T-helper 1 cell (primary cell): Measurements from ENCODE around the gene CNGB1.
"Not testable (repeated sequence)": the region's sequence is repeated elsewhere in the genome, so short reads cannot be mapped to it uniquely, and the experiment has no call there.

Experiments used
- DNase-seq, 5 donors: peaks; one replicate each; pipeline ENCODE4 v3.0.0-alpha.2; 2012 to 2020

CNGB1 gene

DNA sequence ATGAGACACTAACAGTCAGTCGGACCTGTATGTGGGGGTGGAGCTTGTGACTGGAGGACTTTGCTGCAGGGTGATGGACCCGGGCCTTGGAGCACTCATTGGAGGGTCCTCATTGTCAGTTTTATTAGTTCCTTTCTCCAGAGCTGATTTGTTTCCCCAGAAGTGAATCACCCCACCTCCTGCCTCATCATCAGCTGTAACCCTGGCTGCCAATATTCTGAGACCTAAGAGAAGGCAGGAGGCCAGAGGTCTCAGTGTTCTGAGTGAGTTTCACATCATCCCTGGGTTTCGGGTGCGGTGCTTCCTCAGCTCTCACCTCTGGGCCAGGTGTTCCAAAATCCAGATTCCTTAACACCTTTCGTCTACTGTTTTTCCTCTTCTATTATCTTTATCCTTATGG is 118.7 kb downstream of the CNGB1 start:
- no peak for DNase-seq

GRCh38 chr16:57848181-57848580 is 122.7 kb downstream of the CNGB1 start:
- DNase-seq: no peak

DNA sequence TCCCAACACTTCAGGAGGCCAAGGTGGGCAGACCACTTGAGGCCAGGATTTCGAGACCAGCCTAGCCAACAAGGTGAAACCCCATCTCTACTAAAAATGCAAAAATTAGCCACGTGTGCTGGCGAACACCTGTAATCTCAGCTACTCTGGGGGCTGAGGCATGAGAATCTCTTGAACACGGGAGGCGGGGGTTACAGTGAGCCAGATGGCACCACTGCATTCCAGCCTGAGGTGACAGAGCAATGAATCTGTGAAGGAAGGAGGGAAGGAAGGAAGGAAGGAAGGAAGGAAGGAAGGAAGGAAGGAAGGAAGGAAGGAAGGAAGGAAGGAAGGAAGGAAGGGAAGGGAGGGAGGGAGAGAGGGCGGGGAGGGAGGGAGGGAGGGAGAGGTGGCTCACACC is 124.0 kb downstream of the CNGB1 start:
- not testable (repeated sequence) for DNase-seq

- DNase-seq: no peak
These were observed 124.7 kb downstream of the CNGB1 start for GRCh38 chr16:57846078-57846697.

GRCh38 chr16:57845115-57845514 is 125.8 kb downstream of the CNGB1 start:
- no peak for DNase-seq

DNA sequence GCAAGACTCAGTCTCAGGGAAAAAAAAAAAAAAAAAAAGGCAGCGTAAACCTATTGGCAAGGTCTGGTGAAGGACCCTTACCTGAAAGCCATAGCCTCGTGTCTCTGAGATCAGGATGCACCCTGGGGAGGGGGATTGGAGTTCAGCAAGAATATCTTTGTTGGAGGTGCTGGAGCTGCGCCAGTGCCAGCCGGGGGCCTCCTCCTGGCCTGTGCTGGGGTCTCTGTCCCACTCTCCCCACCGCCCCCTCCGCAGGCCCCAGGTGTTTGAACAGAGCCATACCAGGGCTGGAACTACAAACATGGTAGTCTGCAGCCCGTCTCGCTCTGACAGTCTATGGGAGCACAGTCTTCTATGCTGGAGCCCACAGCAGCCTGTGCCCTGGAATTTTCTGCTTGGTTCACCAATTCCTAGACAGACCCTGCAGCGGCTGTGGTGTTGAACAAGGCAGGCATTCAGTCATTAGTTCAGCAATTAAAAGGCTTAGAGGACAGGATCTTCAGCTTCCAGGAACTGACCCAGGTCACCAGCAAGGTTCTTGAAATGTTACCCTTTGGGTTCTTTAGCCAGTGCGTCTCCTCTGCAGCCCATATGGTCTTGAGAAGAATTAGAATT is 126.4 kb downstream of the CNGB1 start:
- no peak for DNase-seq

DNA sequence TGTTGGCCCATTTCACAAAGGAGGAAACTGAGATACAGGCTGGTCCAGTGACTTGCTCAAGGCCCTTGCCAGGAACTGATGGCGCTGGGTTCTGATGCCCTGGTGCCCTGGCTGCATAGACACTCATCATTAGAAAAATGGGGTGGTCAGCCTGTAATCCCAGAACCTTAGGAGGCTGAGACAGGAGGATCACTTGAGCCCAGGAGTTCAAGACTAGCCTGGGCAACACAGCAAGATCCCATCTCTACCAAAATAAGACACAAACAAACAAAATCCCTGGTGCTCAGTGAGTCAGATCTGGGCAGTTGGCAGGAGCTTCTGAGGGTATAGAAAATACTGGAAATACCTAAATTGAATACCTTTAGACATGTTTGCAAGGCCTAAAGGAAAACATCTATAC is 127.5 kb downstream of the CNGB1 start:
- DNase-seq: no peak

DNA sequence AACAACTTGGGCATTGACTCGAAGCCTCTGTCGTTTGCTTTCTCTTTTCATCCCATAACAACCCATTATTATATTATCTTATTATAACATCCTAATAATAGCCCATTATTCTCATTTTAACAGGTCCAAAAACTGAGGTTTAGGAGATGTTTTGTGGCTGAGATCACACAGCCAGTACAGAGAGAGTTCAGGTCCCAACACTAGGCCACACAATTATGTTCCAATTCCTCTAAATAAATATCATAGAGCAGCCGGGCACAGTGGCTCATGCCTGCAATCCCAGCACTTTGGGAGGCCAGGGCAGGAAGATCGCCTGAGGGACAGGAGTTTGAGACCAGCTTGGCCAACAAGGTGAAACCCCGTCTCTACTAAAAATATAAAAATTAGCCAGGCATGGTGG is 128.3 kb downstream of the CNGB1 start:
- DNase-seq: no peak

- no peak for DNase-seq
These were observed 130.1 kb downstream of the CNGB1 start for GRCh38 chr16:57840833-57841232.

DNA sequence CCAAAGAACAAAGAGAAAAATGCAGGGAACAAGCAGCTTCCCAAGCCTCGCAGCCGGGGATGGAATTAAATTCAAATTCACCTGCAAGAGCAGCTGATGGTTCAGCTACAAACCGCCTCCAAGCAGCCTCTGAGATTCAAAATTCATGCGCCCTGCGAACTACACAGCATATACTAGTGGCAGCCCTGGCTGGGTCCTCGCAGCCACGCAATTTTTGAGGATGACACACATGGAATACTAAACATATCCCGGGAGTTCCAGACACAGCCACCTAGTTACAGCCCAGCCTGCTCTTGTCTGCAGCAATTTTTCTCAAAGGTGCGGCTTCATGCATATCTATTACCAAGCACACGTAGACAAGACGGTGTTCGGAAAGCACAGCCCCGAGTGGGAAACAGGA is 132.8 kb downstream of the CNGB1 start:
- no peak for DNase-seq

DNA sequence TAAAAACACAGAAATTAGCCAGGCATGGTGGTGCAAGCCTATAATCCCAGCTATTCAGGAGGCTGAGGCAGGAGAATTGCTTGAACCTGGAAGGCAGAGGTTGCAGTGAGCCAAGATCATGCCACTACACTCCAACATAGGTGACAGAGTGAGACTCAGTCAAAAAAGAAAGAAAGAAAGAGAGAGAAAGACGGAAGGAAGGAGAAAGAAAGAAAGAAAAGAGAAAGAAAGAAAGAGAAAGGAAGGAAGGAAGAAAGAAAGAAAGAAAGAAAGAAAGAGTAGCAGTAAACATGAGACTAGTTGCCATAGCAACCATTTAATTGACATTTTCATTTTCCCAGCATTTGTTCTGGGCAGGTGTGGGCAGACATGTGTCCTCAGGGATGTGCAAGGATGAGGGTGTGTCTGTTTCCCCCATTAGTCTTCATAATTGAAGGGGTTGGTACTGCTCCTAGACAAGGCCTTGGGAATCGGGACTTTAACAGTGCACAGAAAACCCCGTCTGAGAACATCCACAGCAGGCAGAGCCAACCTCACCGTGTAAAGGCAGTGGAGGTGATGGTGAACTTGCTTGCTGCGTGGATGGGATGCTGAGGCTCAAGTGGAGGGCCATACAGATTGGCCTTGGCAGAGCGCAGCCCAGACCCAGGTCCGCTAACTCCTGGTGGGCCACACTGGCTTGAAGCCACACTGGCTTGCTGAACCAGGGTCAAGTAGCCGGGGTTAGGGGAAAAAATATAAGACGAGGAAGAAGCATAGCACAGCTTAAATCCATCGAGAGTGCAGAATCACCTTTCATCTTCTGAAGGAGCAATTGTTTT is 133.4 kb downstream of the CNGB1 start:
- no peak for DNase-seq

DNA sequence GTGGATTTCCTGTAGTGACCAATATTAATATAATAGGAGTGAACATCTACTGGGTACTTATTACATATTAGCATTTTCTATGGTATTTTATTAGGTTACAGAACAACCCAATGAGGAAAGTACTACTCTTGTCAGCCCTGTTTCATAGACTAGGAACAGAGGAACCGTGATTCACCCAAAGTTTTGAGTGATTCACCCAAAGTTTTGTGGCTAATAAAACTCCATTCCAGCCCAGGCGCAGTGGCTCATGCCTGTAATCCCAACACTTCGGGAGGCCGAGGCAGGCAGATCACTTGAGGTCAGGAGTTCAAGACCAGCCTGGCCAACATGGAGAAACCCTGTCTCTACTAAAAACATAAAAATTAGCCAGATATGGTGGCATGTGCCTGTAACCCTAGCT is 135.5 kb downstream of the CNGB1 start:
- not testable (repeated sequence) for DNase-seq

DNA sequence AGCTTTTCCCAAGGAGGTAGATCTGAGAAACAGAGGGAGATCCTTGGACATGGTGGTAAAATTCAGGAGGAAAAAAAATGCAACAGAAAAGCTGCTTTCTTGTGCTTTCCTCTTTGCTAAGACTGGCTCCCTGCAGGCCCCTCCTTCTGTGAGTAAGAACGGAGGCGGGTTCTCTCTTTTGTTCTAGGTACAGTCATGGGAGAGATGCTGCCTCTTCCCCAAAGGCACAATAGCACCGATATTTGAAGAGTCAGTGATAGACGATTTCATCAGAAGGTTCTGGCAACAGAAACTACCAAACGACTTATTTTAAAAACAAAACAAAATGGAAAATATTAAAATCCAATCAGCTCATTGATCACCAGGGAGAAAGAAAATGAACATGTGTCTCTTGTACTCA is 136.0 kb downstream of the CNGB1 start:
- no peak for DNase-seq
